Left lung (tissue), 10 donors: Measurements from ENCODE around the gene MRPL3. TPM values are rescaled to one million over a fixed set of nuclear protein-coding genes. Genes with fewer than 3 reads are reported as not detected.

Source experiments
- ATAC-seq: fragments of 200-7000 bp; cut with Tn5 transposase; one replicate; pipeline ENCODE4 v1.9.1; 2020; ENCODE audit warnings: moderate library complexity
- DNase-seq, 4 donors: peaks; one replicate each; pipeline ENCODE4 v3.0.0-alpha.2; 2013 to 2020
- H3K27ac ChIP-seq, 2 donors: fragments of 200-600 bp; sonication (generic) in 1 of 2; one replicate each; pipeline versions ENCODE4 v1.5.0 to v1.8.0; 2020 to 2021
- H3K27me3 ChIP-seq, 2 donors: fragments of 200-600 bp; sonication (generic) in 1 of 2; one replicate each; pipeline versions ENCODE4 v1.5.0 to v1.8.0; 2020 to 2021
- H3K36me3 ChIP-seq, 2 donors: fragments of 200-600 bp; sonication (generic) in 1 of 2; one replicate each; pipeline versions ENCODE4 v1.5.0 to v1.8.0; 2020 to 2021
- H3K4me1 ChIP-seq, 2 donors: fragments of 200-600 bp; one replicate each; pipeline ENCODE4 v1.8.0; 2021
- H3K4me3 ChIP-seq, 2 donors: fragments of 200-600 bp; sonication (generic) in 1 of 2; one replicate each; pipeline versions ENCODE4 v1.5.0 to v1.8.0; 2020 to 2021; ENCODE audit warnings: mild to moderate bottlenecking in 1 of 2
- H3K9me3 ChIP-seq, 2 donors: fragments of 200-600 bp; sonication (generic) in 1 of 2; one replicate each; pipeline versions ENCODE4 v1.5.0 to v1.8.0; 2020 to 2021
- CTCF ChIP-seq, 2 donors: fragments of 200-600 bp; sonication (generic) in 1 of 2; IDR thresholded peaks; one replicate each; pipeline versions ENCODE4 v1.5.0 to v1.8.0; 2021; ENCODE audit warnings: antibody characterized with exemption in 2 of 2
- intact Hi-C, 2 donors: fragments of 100-400 bp; cut with DNase I; formaldehyde crosslinking; loops; one replicate each; pipeline versions ENCODE4 v1.11.2 to v1.14.2; 2022
- polyA plus RNA-seq, 6 donors: library from polyadenylated mRNA; unstranded; fragments of 120-200 nt; gene quantifications; one replicate each; pipeline ENCODE4 v1.2.1, GENCODE V29; 2013; ENCODE audit not compliant: insufficient read length in 6 of 6
- total RNA-seq, 2 donors: library from RNA; stranded (reverse); fragmentation: NEBNext Ultra II Directional; extraction: Animal tissue kit (Norgen Biotek cat#: 25700); gene quantifications; one replicate each; pipeline ENCODE4 v1.2.1, GENCODE V29; 2021
- donor health status: DM: no; HTN: yes; CAD: no.
- donor health status: DM: no; HTN: no; CAD: no.

MRPL3 gene
- total and polyA plus RNA-seq, 8 donors = 55.6 to 86.4 (median 78.2) TPM

- H3K27me3 ChIP-seq = no peaks in the 10 kb centered on the region
- DNase-seq (no peak), ATAC-seq (no peak)
- TF ChIP-seq CTCF (IDR thresholded peaks at IDR 0.05) = no peak
- no peaks in the 10 kb centered on the region for H3K4me1 ChIP-seq
- H3K4me3 ChIP-seq = no peak overlapping the region
- H3K27ac ChIP-seq = no peak overlapping the region
- no peaks in the 10 kb centered on the region for H3K36me3 ChIP-seq
- intact Hi-C loops = no loop called here
- no peaks in the 10 kb centered on the region for H3K9me3 ChIP-seq
Observed at GRCh38 chr3:131535596-131535995, 32.8 kb upstream of the MRPL3 start.

GRCh38 chr3:131535131-131535530, 32.4 kb upstream of the MRPL3 start:
- no peaks in the 10 kb centered on the region for H3K9me3 ChIP-seq
- no peaks in the 10 kb centered on the region for H3K36me3 ChIP-seq
- no peak for TF ChIP-seq CTCF (IDR thresholded peaks at IDR 0.05)
- H3K27ac ChIP-seq = no peak overlapping the region
- H3K4me3 ChIP-seq = no peak overlapping the region
- no peaks in the 10 kb centered on the region for H3K27me3 ChIP-seq
- DNase-seq (no peak), ATAC-seq (no peak)
- no peaks in the 10 kb centered on the region for H3K4me1 ChIP-seq
- intact Hi-C loops = no loop called here

GRCh38 chr3:131532645-131533044, 29.9 kb upstream of the MRPL3 start:
- H3K27me3 ChIP-seq = peaks cover 0 to 17% of the 10 kb centered on the region in 2 donors

GRCh38 chr3:131530843-131531242, 28.1 kb upstream of the MRPL3 start:
- H3K9me3 ChIP-seq = no peaks in the 10 kb centered on the region
- intact Hi-C loops = no loop called here
- no peak overlapping the region for H3K4me3 ChIP-seq
- no peak for ATAC-seq
- H3K4me1 ChIP-seq = no peaks in the 10 kb centered on the region
- H3K36me3 ChIP-seq = no peaks in the 10 kb centered on the region
- peaks cover 9 to 35% of the 10 kb centered on the region in 2 donors for H3K27me3 ChIP-seq
- no peak overlapping the region for H3K27ac ChIP-seq
- TF ChIP-seq CTCF (IDR thresholded peaks at IDR 0.05) = no peak
- no peak for DNase-seq

More at GRCh38 chr3:131532645-131533044, 29.9 kb upstream of the MRPL3 start:
- ATAC-seq (no peak), DNase-seq (no peak)
- TF ChIP-seq CTCF (IDR thresholded peaks at IDR 0.05) = no peak
- Histone ChIP-seq H3K9me3 (no peaks in the 10 kb centered on the region), H3K27ac (no peak overlapping the region), H3K4me1 (no peaks in the 10 kb centered on the region), H3K4me3 (no peak overlapping the region), H3K36me3 (no peaks in the 10 kb centered on the region)
- intact Hi-C loops = no loop called here

- H3K27me3 ChIP-seq = peaks cover 9 to 40% of the 10 kb centered on the region in 2 donors
- no peak overlapping the region for H3K4me3 ChIP-seq
- intact Hi-C loops = no loop called here
- no peaks in the 10 kb centered on the region for H3K4me1 ChIP-seq
- no peak for ATAC-seq
- no peak overlapping the region for H3K27ac ChIP-seq
- no peak for TF ChIP-seq CTCF (IDR thresholded peaks at IDR 0.05)
- H3K36me3 ChIP-seq = no peaks in the 10 kb centered on the region
- no peak for DNase-seq
- H3K9me3 ChIP-seq = no peaks in the 10 kb centered on the region
Observed at GRCh38 chr3:131530388-131530787, 27.6 kb upstream of the MRPL3 start.
